K562 treated with DMSO at 1 percent for 4 hours (cell line): ENCODE measurements around the gene DHRSX. TPM values are rescaled to one million over a fixed set of nuclear protein-coding genes. Genes with fewer than 3 reads are reported as not detected.

Experiments
- total RNA-seq: library from RNA; unstranded; fragments of 300-600 nt; gene quantifications from 2 replicates; pipeline ENCODE4 v1.2.3, GENCODE V29; 2022; ENCODE audit not compliant: insufficient read depth

The DHRSX gene, protein sequence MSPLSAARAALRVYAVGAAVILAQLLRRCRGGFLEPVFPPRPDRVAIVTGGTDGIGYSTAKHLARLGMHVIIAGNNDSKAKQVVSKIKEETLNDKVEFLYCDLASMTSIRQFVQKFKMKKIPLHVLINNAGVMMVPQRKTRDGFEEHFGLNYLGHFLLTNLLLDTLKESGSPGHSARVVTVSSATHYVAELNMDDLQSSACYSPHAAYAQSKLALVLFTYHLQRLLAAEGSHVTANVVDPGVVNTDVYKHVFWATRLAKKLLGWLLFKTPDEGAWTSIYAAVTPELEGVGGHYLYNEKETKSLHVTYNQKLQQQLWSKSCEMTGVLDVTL
- 5.4 and 9.7 TPM in 2 replicates for total RNA-seq

DNA sequence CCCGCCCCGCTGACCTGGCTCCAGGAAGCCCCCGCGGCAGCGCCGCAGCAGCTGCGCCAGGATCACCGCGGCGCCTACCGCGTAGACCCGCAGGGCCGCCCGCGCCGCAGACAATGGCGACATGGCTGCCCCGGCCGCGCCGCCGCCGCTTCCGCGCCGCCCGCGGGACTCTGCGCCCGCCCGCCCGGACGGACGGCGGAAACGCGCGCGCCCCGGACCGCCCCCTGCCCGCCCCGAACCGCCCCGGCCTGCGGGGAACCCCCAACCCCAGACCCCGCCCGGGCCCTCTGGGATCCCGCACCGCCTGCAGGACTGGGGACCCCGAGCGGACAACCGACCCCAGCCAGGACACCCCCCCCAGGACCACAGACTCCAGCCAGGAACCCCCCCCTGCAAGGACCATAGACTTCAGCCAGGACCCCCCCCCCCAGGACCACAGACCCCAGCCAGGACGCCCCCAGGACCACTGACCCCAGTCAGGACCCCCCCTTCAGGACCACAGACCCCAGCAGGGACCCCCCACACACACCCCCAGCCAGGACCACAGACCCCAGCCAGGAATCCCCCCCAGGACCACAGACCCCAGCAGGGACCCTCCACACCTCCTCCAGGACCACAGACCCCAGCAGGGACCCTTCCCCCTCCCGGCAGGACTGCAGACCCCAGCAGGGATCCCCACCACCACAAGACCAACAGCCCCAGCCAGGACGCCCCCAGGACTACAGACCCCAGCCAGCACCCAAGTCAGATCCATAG lies at the start of gene DHRSX, which contains the start of gene ZBED1:
DHRSX (minus strand) TSS at position 174 of the 756 bp plus-strand sequence; CDS start at position 123, 51 bp downstream.
ZBED1 (minus strand) TSS at position 174 of the 756 bp plus-strand sequence. CDS start 10,257 bp downstream, outside the sequence.

Other genes with a start within 250 kb of the DHRSX start
- gene ZBED1, start within 50 bp of the DHRSX start, total RNA-seq, result 18.5 and 21.6 TPM in 2 replicates
- gene CD99, start 190.3 kb upstream of the DHRSX start, total RNA-seq, result 50.5 and 67.4 TPM in 2 replicates